OCI-LY3 (cell line): ENCODE results near the gene CD99L2.

Experiments used
- CTCF ChIP-seq: fragments of 200-600, 300-600 bp; sonication (generic); IDR thresholded peaks from 2 replicates; pipeline ENCODE4 v1.5.1; 2014; ENCODE audit warnings: antibody characterized with exemption, low read length, low read depth
- EZH2phosphoT487 ChIP-seq: fragments of 200-600 bp; shearing (Covaris generic); IDR thresholded peaks from 2 replicates; pipeline ENCODE4 v1.6.1; 2018; ENCODE audit warnings: antibody characterized with exemption, mixed run types, low read depth

GRCh38 chrX:150768580-150769190, 129.8 kb downstream of the CD99L2 start:
- TF ChIP-seq EZH2phosphoT487 (no peak), CTCF (no peak)
